Measurements from ENCODE around the gene NCBP3.

Gene NCBP3, protein sequence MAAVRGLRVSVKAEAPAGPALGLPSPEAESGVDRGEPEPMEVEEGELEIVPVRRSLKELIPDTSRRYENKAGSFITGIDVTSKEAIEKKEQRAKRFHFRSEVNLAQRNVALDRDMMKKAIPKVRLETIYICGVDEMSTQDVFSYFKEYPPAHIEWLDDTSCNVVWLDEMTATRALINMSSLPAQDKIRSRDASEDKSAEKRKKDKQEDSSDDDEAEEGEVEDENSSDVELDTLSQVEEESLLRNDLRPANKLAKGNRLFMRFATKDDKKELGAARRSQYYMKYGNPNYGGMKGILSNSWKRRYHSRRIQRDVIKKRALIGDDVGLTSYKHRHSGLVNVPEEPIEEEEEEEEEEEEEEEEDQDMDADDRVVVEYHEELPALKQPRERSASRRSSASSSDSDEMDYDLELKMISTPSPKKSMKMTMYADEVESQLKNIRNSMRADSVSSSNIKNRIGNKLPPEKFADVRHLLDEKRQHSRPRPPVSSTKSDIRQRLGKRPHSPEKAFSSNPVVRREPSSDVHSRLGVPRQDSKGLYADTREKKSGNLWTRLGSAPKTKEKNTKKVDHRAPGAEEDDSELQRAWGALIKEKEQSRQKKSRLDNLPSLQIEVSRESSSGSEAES

GRCh38 chr17:3845621-3846436 lies at the start of gene NCBP3:
Gene NCBP3 (minus strand): TSS chr17:3846246. CDS start chr17:3846223, 23 bp downstream.
- peak; percentile 89 for DNase-seq

GRCh38 chr17:3895354-3895753 lies 49.3 kb upstream of the NCBP3 start:
- DNase-seq, result no peak

DNA sequence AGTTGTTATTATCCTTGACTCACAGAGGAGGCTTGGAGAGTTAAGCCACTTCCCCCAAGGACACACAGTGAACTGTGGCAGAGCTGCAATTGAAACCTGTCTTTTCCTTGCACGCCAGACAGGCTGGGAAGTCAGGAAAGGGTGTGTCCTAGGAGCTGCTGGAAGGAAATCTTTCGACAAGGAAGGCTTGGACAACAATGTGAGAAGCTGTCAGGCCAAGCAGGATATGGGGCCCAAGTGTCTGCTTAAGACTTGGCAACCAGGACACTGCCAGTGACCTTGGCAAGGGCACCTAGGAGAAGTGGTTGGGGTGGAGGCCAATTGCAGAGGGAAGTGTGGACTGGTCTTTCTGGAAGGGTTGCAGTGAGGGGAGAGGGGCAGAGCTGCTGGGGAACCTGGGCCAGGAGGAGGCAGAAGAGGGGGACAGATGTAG lies 48.9 kb upstream of the NCBP3 start:
- no peak for DNase-seq

- DNase-seq, result peak; percentile 54
Measured at GRCh38 chr17:3894188-3894587, 48.1 kb upstream of the NCBP3 start.

- DNase-seq, result peak; percentile 85
Measured at GRCh38 chr17:3893720-3894116, 47.7 kb upstream of the NCBP3 start.

- peak; percentile 97 for DNase-seq
Measured at GRCh38 chr17:3893003-3893719, 47.1 kb upstream of the NCBP3 start, which contains the start of gene CAMKK1. Gene CAMKK1 (minus strand): TSS chr17:3893053. CDS start chr17:3885687, 7,366 bp downstream.

GRCh38 chr17:3892095-3892998 lies 46.3 kb upstream of the NCBP3 start:
- DNase-seq, result no peak

DNA sequence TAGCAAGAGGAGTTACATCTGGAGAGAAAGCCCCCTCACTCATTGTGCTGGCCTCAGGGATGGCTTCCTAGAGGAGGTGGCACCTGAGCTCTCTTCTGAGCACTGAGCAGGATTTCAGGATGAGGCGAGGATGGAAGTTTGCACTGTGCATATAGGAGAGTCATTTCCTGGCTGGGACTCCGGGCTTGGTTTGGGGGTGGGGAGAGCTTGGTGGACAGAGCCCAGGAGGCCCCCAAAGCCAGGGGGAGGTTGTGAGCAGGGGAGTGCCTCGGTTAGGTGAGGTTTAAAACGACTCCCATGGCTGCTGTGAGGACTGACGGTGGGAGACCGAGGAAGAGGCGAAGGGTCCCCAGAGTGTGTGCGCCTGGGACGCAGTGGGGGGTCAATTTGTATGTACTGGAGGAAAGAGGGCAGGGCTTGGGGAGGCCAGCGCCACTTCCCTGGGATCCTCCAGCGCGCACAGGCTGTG lies 45.6 kb upstream of the NCBP3 start:
- DNase-seq, result peak; percentile 67

GRCh38 chr17:3890878-3891219 lies 44.8 kb upstream of the NCBP3 start:
- DNase-seq, result peak; percentile 51

DNA sequence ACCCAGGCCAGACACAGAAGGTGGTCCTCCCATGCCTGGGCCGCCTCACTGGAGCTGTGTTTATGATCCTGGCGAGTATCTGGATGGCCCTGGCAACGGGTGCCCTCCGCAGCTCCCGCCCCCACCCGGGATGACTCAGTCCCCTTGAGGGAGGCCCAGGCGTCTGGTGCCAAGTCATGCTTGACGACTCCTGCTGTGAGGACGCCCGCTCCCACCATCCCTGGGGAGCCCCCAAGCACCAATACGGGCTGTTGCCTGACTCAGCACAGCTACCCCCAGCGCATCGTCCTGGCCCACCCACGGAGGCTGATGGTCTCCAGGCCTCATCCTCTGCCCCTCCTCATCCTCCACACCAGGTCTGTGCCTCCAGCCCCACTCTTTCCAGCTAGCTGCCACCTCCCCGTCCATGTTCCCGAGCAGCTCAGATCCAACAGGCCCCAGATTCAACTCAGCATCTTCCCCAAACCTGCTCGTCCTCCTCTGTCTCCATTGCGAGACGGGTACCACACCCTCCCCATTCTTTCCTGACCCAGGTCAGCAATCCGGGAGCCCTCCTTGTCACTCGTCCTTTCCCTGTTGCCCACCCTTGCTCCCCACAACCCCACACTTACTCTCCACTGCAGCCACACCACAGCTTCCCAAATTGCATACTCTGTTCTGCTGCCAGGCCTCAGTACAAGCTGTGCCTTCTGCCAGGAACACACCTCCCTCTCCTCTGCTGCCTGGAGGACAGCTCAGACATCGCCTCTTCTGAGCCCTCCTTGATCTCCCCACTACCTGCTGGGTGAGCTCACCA lies 44.2 kb upstream of the NCBP3 start:
- DNase-seq, result peak; percentile 64

DNA sequence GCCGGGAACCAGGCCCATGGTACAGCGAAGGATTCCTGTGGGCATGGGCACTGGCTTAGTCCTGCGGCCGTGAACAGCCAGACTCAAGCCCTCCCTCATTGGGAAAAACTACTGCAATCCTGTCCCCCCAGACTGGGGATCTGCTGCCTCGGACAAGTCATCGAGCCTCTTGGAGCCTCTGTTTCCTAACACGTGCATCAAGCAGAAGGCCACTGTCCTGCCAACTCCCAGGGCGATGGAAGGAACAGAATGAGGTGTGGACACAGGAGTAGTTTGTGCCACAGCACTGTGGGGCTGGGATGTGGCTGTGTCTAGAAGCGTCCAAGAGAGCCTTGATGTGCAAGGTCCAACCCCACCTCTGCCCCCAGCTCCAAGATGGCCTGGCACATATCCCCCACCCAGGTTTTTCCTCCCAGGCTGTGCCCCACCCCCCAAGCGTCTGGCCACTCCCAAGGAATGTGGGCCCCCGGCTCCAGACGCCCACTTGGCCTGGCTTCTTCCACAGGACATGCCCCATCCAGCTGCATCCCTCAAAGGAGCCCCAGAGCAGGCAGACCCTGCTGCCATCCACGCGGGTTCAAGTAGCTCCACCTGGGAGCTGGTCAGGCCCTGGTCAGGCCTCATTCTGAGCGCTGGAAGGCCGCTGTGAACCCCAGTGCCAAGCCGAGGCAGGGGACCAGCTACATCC lies 43.4 kb upstream of the NCBP3 start:
- DNase-seq, result no peak

GRCh38 chr17:3888343-3889171 lies 42.5 kb upstream of the NCBP3 start:
- peak; percentile 90 for DNase-seq

GRCh38 chr17:3887804-3888203 lies 41.8 kb upstream of the NCBP3 start:
- no peak for DNase-seq

GRCh38 chr17:3887394-3887793 lies 41.3 kb upstream of the NCBP3 start:
- no peak for DNase-seq

GRCh38 chr17:3886776-3887175 lies 40.7 kb upstream of the NCBP3 start:
- no peak for DNase-seq

GRCh38 chr17:3885970-3886369 lies 39.9 kb upstream of the NCBP3 start:
- no peak for DNase-seq

DNA sequence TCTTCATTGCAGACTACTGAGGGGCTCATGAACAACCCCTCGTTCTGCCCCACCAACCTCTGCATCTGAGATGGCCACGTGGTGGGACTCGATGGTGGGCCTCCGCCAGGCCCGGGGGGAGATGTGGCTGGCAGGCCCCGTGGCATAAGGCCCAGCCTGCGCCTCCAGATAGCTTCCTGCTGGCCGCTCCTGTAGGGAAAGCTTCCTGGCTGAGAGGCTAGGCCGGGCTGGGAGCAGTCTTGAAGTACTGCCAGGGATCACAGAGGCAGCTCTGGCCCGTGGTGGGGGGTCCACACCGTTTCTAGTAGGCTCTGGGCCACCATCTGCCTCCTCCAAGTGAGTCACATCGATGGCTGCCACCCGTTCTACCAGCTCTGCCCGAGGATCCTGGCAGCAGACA lies 39.2 kb upstream of the NCBP3 start:
- DNase-seq, result no peak

GRCh38 chr17:3884188-3884587 lies 38.1 kb upstream of the NCBP3 start:
- no peak for DNase-seq

GRCh38 chr17:3882276-3882675 lies 36.2 kb upstream of the NCBP3 start:
- DNase-seq, result no peak
